ENCODE results near the gene SIAH2. TPM values are rescaled to one million over a fixed set of nuclear protein-coding genes. Genes with fewer than 3 reads are reported as not detected.

The SIAH2 gene
- total and polyA plus RNA-seq, 9 of the 15 experiments (the other 6 are each of a cell fraction or from before 2014, with no cell fraction given) = 4.8 to 39.0 (median 29.9) TPM

GRCh38 chr3:150738688-150739087, 24.3 kb downstream of the SIAH2 start:
- ATAC-seq (peak; percentile 10; the same call in 2 of the 3 replicates), FAIRE-seq (no peak), DNase-seq (ENCODE audit: extremely low read depth in 1 of 4, low spot score in 3 of 4) (peak in 2 of 4 experiments; percentile 53 to 72)
- Histone ChIP-seq H3K79me2 (ENCODE audit: control insufficient read depth, insufficient read depth, low read length) (peaks cover 28% of the 10 kb centered on the region), H3K9me1 (ENCODE audit: control insufficient read depth, insufficient read depth, low read length) (no peaks in the 10 kb centered on the region), H3K4me1 (replicated peaks in 1 of 2; ENCODE audit: control insufficient read depth in 2 of 2, insufficient read depth in 2 of 2, low read length in 2 of 2) (peaks cover 25 to 71% of the 10 kb centered on the region in 2 experiments), H3K4me2 (ENCODE audit: insufficient read depth, low read length) (peak overlapping the region; percentile 50; the same call in 1 of the 2 replicates), H3K27ac (ENCODE audit: extremely low read depth, low read depth, low read length) (peak overlapping the region; percentile 43; the same call in 2 of the 3 replicates), H3K9me3 (replicated peaks; ENCODE audit: control insufficient read depth, insufficient read depth, low read depth, low read length) (no peaks in the 10 kb centered on the region), H3K36me3 (ENCODE audit: control insufficient read depth, insufficient read depth, low read length) (peaks cover 23% of the 10 kb centered on the region), H3K9ac (ENCODE audit: insufficient read depth in 1 of 2, low read depth in 2 of 2, low read length in 2 of 2) (peak overlapping the region in 1 of 2 experiments; percentile 17; a peak in 2 of 4 replicates), H4K20me1 (replicated peaks; ENCODE audit: control insufficient read depth, insufficient read depth, low read length) (no peaks in the 10 kb centered on the region; the same call in 1 of the 2 replicates), H3K27me3 (ENCODE audit: control insufficient read depth in 2 of 2, insufficient read depth in 2 of 2, low read length in 2 of 2) (no peaks in the 10 kb centered on the region), H2AFZ (ENCODE audit: low read depth, low read length) (peak overlapping the region; percentile 26), H3K4me3 (no peak overlapping the region)
- intact Hi-C loops (cut with micrococcal nuclease) = no loop called here
- in situ Hi-C loops (cut with MboI) = no loop called here
- no TSS peak for BruUV-seq (replicated peaks)
- POLR2A ChIA-PET = interaction anchor here (0.9 to 1.4 kb wide), 3 partner anchors 11 to 23 kb away, joined by 3 to 9 read pairs (median 4); no protein-coding TSS in a partner anchor
- 1% methylated on average over 4 of the region's 4 CpGs for WGBS (ENCODE audit: insufficient coverage, low coverage, missing lambda C conversion rate)
- CTCF ChIA-PET (ENCODE audit: low intra/inter-chr PET ratio) = no interaction called here
- TF ChIP-seq GTF2E2 (tag; IDR thresholded peaks at IDR 0.05) (no peak), ADNP (tag; IDR thresholded peaks at IDR 0.05) (peak; percentile 47; the same call in 1 of the 2 replicates), ESRRA (IDR thresholded peaks at IDR 0.05; ENCODE audit: borderline replicate concordance, low read depth) (no peak), KDM5B (IDR thresholded peaks at IDR 0.05; ENCODE audit: insufficient replicate concordance, low read depth, low read length) (no peak), HSF4 (CRISPR knock-in tag; IDR thresholded peaks at IDR 0.05; ENCODE audit: borderline replicate concordance) (0 out of 2 replicates have a peak, but pooled peaks have one; percentile 13), CBX3 (IDR thresholded peaks at IDR 0.05; ENCODE audit: borderline replicate concordance in 1 of 2, low read length in 2 of 2) (0 out of 3 replicates have a peak, but pooled peaks of 1 of the 2 experiments have one; percentile 18), NFIC (IDR thresholded peaks at IDR 0.05) (peak; percentile 98), CTCF (IDR thresholded peaks at IDR 0.05 in 2 of 3, conservative IDR thresholded peaks at IDR 0.05 in 1 of 3; ENCODE audit: insufficient read depth in 2 of 3, low read depth in 1 of 3, low read length in 3 of 3) (no peak), MED1 (CRISPR knock-in tag; IDR thresholded peaks at IDR 0.05; ENCODE audit: borderline replicate concordance) (no peak), CHD1 (IDR thresholded peaks at IDR 0.05; ENCODE audit: low read length) (no peak), ZFP36 (IDR thresholded peaks at IDR 0.05; ENCODE audit: low read depth, low read length, partially characterized antibody) (peak; percentile 22)
- TF ChIP-seq, protein P1, sequence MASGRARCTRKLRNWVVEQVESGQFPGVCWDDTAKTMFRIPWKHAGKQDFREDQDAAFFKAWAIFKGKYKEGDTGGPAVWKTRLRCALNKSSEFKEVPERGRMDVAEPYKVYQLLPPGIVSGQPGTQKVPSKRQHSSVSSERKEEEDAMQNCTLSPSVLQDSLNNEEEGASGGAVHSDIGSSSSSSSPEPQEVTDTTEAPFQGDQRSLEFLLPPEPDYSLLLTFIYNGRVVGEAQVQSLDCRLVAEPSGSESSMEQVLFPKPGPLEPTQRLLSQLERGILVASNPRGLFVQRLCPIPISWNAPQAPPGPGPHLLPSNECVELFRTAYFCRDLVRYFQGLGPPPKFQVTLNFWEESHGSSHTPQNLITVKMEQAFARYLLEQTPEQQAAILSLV (tag; IDR thresholded peaks at IDR 0.05) = no peak
- TF ChIP-seq, protein P2, sequence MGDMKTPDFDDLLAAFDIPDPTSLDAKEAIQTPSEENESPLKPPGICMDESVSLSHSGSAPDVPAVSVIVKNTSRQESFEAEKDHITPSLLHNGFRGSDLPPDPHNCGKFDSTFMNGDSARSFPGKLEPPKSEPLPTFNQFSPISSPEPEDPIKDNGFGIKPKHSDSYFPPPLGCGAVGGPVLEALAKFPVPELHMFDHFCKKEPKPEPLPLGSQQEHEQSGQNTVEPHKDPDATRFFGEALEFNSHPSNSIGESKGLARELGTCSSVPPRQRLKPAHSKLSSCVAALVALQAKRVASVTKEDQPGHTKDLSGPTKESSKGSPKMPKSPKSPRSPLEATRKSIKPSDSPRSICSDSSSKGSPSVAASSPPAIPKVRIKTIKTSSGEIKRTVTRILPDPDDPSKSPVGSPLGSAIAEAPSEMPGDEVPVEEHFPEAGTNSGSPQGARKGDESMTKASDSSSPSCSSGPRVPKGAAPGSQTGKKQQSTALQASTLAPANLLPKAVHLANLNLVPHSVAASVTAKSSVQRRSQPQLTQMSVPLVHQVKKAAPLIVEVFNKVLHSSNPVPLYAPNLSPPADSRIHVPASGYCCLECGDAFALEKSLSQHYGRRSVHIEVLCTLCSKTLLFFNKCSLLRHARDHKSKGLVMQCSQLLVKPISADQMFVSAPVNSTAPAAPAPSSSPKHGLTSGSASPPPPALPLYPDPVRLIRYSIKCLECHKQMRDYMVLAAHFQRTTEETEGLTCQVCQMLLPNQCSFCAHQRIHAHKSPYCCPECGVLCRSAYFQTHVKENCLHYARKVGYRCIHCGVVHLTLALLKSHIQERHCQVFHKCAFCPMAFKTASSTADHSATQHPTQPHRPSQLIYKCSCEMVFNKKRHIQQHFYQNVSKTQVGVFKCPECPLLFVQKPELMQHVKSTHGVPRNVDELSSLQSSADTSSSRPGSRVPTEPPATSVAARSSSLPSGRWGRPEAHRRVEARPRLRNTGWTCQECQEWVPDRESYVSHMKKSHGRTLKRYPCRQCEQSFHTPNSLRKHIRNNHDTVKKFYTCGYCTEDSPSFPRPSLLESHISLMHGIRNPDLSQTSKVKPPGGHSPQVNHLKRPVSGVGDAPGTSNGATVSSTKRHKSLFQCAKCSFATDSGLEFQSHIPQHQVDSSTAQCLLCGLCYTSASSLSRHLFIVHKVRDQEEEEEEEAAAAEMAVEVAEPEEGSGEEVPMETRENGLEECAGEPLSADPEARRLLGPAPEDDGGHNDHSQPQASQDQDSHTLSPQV (IDR thresholded peaks at IDR 0.05) = peak; percentile 59
